ENCODE measurements around the gene GTF3C1. TPM values are rescaled to one million over a fixed set of nuclear protein-coding genes. Genes with fewer than 3 reads are reported as not detected.
A peak's percentile ranks its signal among the peaks of the same experiment; 100 is the strongest.

Gene GTF3C1
- total RNA-seq, 2 donors from 2014 or later: 38.7 to 161 TPM

- intact Hi-C loops (cut with DNase I): no loop called here
- no peak for DNase-seq
These were observed 107.7 kb downstream of the GTF3C1 start for GRCh38 chr16:27441998-27442397.

GRCh38 chr16:27441276-27441675, 108.4 kb downstream of the GTF3C1 start:
- Histone ChIP-seq H3K4me3 (no peak overlapping the region), H3K27ac (no peak overlapping the region), H3K36me3 (replicated peaks in 1 of 2; ENCODE audit: insufficient read depth in 1 of 2, low read depth in 2 of 2) (no peaks in the 10 kb centered on the region), H3K9me3 (peaks cover 0 to 12% (median 0%) of the 10 kb centered on the region in 3 donors), H3K27me3 (no peaks in the 10 kb centered on the region), H3K4me1 (no peaks in the 10 kb centered on the region)
- intact Hi-C loops (cut with DNase I): no loop called here
- 70 to 80% methylated on average over 5 of the region's 5 CpGs for WGBS, 2 donors
- no peak for ATAC-seq
- TF ChIP-seq POLR2A (IDR thresholded peaks at IDR 0.05) (no peak), CTCF (IDR thresholded peaks at IDR 0.05) (no peak)
- DNase-seq: no peak

More at GRCh38 chr16:27441998-27442397, 107.7 kb downstream of the GTF3C1 start:
- Histone ChIP-seq H3K36me3 (replicated peaks in 1 of 2; ENCODE audit: insufficient read depth in 1 of 2, low read depth in 2 of 2) (no peaks in the 10 kb centered on the region), H3K9me3 (peaks cover 0 to 12% (median 0%) of the 10 kb centered on the region in 3 donors), H3K4me3 (no peak overlapping the region), H3K27ac (no peak overlapping the region), H3K4me1 (no peaks in the 10 kb centered on the region), H3K27me3 (no peaks in the 10 kb centered on the region)
- TF ChIP-seq POLR2A (IDR thresholded peaks at IDR 0.05): no peak
- TF ChIP-seq CTCF (IDR thresholded peaks at IDR 0.05): no peak
- no peak for ATAC-seq
- 68 to 83% methylated on average over 8 of the region's 8 CpGs for WGBS, 2 donors

- 53 to 59% methylated on average over 16 to 18 of the region's 18 CpGs for WGBS, 2 donors
- ATAC-seq: no peak
- Histone ChIP-seq H3K27me3 (no peaks in the 10 kb centered on the region), H3K9me3 (peaks cover 0 to 3% (median 0%) of the 10 kb centered on the region in 3 donors), H3K27ac (no peak overlapping the region), H3K4me1 (no peaks in the 10 kb centered on the region), H3K36me3 (replicated peaks in 1 of 2; ENCODE audit: insufficient read depth in 1 of 2, low read depth in 2 of 2) (no peaks in the 10 kb centered on the region), H3K4me3 (no peak overlapping the region)
- intact Hi-C loops (cut with DNase I): no loop called here
- peak in 1 of 7 experiments; percentile 15 for TF ChIP-seq CTCF (IDR thresholded peaks at IDR 0.05)
- TF ChIP-seq POLR2A (IDR thresholded peaks at IDR 0.05): no peak
- no peak for DNase-seq
These were observed 110.3 kb downstream of the GTF3C1 start for GRCh38 chr16:27439271-27440018.

GRCh38 chr16:27437946-27438345, 111.8 kb downstream of the GTF3C1 start:
- Histone ChIP-seq H3K9me3 (no peaks in the 10 kb centered on the region), H3K4me1 (no peaks in the 10 kb centered on the region), H3K27me3 (no peaks in the 10 kb centered on the region), H3K4me3 (no peak overlapping the region), H3K27ac (no peak overlapping the region), H3K36me3 (replicated peaks in 1 of 2; ENCODE audit: insufficient read depth in 1 of 2, low read depth in 2 of 2) (no peaks in the 10 kb centered on the region)
- TF ChIP-seq POLR2A (IDR thresholded peaks at IDR 0.05) (no peak), CTCF (IDR thresholded peaks at IDR 0.05) (no peak)
- intact Hi-C loops (cut with DNase I): no loop called here
- ATAC-seq: no peak
- WGBS, 2 donors: 89 to 93% methylated on average over 6 of the region's 6 CpGs
- DNase-seq: no peak
